ENCODE data around the gene HJURP. TPM values are rescaled to one million over a fixed set of nuclear protein-coding genes. Genes with fewer than 3 reads are reported as not detected.

The HJURP gene
- total RNA-seq, 1 experiment from 2014 or later: 49.7 TPM

GRCh38 chr2:233857511-233858141 lies 3.3 kb upstream of the HJURP start:
- H3K4me1 ChIP-seq (ENCODE audit: insufficient read depth, low read length): peaks cover 4% of the 10 kb centered on the region
- no peak overlapping the region for H3K9ac ChIP-seq (ENCODE audit: extremely low read depth, insufficient read length, low read length)
- Mint-ChIP-seq H3K27ac (no peak overlapping the region), H3K27me3 (ENCODE audit: low read depth) (no peaks in the 10 kb centered on the region; the same call in 1 of the 2 replicates), H3K4me3 (no peak overlapping the region), H3K36me3 (ENCODE audit: insufficient read depth in 1 of 3, low read depth in 3 of 3) (peaks cover 6 to 14% (median 8%) of the 10 kb centered on the region in 3 experiments; a peak in 6 of 7 replicates), H3K4me1 (peaks cover 26 to 34% of the 10 kb centered on the region in 2 experiments), H3K9me3 (no peaks in the 10 kb centered on the region; a peak in 1 of 5 replicates)
- H2BK120ac ChIP-seq (ENCODE audit: low read depth, low read length, poor library complexity, severe bottlenecking): no peak overlapping the region
- H4K91ac ChIP-seq (ENCODE audit: insufficient read length, low read depth, low read length): no peak overlapping the region
- no peak overlapping the region for H2BK5ac ChIP-seq (ENCODE audit: insufficient read length, low read length)
- H3K9me3 ChIP-seq (ENCODE audit: control insufficient read depth, low read depth, low read length): no peaks in the 10 kb centered on the region
- H3K18ac ChIP-seq (ENCODE audit: insufficient read length, low read depth, low read length): no peak overlapping the region
- no peak overlapping the region for H2BK12ac ChIP-seq (ENCODE audit: insufficient read length, low read depth, low read length)
- no peak overlapping the region for H2BK20ac ChIP-seq (ENCODE audit: low read depth, low read length, poor library complexity, severe bottlenecking)
- H2AK5ac ChIP-seq (ENCODE audit: insufficient read length, low read length): no peak overlapping the region
- no peak overlapping the region for H3K4me2 ChIP-seq (ENCODE audit: insufficient read depth, insufficient read length, low read length)
- no peak overlapping the region for H4K8ac ChIP-seq (replicated peaks; ENCODE audit: insufficient read length, low read depth, low read length)
- WGBS (ENCODE audit: extremely low coverage, insufficient read length, low lambda C conversion rate): no CpG with 5 or more reads among the region's 9 CpGs
- H3T11ph ChIP-seq (ENCODE audit: low read length): no peak overlapping the region
- peaks cover 11% of the 10 kb centered on the region for H3K23me2 ChIP-seq (ENCODE audit: insufficient read length, low read depth, low read length, poor library complexity, severe bottlenecking)
- H3K4ac ChIP-seq (ENCODE audit: low read depth, low read length): no peak overlapping the region
- H3K27me3 ChIP-seq (ENCODE audit: insufficient read depth, low read length): no peaks in the 10 kb centered on the region
- no peak overlapping the region for H3K23ac ChIP-seq (ENCODE audit: insufficient read length, low read depth, low read length)
- no peak overlapping the region for H3K27ac ChIP-seq (ENCODE audit: insufficient read length, low read depth, low read length)
- no peaks in the 10 kb centered on the region for H3K79me1 ChIP-seq (ENCODE audit: insufficient read depth, low read depth, low read length, poor library complexity, severe bottlenecking)
- TF ChIP-seq CTCF (conservative IDR thresholded peaks at IDR 0.05): peak; percentile 95
- no peak overlapping the region for H3K14ac ChIP-seq (ENCODE audit: insufficient read depth, low read length)
- H3K79me2 ChIP-seq (ENCODE audit: insufficient read depth, low read length): peaks cover 14% of the 10 kb centered on the region; the same call in 1 of the 2 replicates
- no peak overlapping the region for H4K5ac ChIP-seq (ENCODE audit: insufficient read length, low read depth, low read length)
- H2BK15ac ChIP-seq (ENCODE audit: low read depth, low read length): no peak overlapping the region
- no peaks in the 10 kb centered on the region for H4K20me1 ChIP-seq (ENCODE audit: control insufficient read depth, insufficient read depth, insufficient read length)
- DNase-seq: peak; percentile 64
- H3K56ac ChIP-seq (ENCODE audit: insufficient read length, low read depth, low read length): no peak overlapping the region
- no peak overlapping the region for H2AFZ ChIP-seq (ENCODE audit: low read length)

Measured in H9 (cell line).